Measurements from ENCODE around the gene RBM47.

GRCh38 chr4:40585201-40585799 lies 44.4 kb downstream of the RBM47 start:
- no peak for TF ChIP-seq CTCF (IDR thresholded peaks at IDR 0.05)
- no peak for TF ChIP-seq POLR2A (IDR thresholded peaks at IDR 0.05)
- TF ChIP-seq POLR2AphosphoS5 (IDR thresholded peaks at IDR 0.05): no peak
- TF ChIP-seq EP300 (IDR thresholded peaks at IDR 0.05): no peak
